HS-5 (cell line): ENCODE measurements around the gene GPAT3.
"Not testable (repeated sequence)": the region's sequence is repeated elsewhere in the genome, so short reads cannot be mapped to it uniquely, and the experiment has no call there.

Source experiments
- DNase-seq: peaks from one replicate; pipeline ENCODE4 v3.0.0-alpha.2; 2012; ENCODE audit warnings: low read depth

GPAT3 gene

DNA sequence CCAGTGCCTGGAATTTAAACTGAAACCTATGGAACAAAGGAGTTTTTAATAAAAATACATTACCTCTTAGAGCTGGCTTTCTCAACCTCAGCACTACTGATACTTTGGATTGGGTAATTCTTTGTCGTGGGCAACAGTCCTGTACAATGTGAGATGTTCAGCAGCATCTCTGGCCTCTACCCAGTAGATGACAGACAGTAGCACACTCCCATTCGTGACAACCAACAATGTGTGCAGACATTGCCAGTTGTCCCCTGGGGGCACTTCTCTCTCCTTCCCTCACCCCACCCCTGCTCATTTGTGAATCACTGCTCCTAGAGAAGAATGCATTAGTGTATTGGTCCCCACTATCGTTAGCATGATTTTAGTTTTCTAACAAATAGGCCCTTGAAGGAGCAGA, 16.2 kb downstream of the GPAT3 start:
- DNase-seq, result no peak

DNA sequence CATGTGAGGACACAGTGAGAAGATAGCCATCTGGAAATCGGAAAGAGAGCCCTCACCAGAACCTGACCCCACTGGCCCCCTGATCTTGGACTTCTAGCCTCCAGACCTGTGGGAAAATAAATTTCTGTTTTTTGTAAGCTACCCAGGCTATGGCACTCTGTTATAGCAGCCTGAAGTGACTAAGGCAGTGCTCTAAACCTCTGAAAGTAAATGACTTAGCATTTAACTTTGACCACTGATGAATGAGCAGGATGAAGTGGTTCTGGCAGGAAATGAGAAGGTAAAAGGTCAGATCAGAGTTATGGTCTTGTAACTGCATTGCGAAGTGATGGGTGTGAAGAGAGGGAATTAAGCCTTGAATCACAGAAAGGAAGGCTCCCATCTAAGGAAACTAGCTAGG, 17.0 kb downstream of the GPAT3 start:
- peak; percentile 59 for DNase-seq

DNA sequence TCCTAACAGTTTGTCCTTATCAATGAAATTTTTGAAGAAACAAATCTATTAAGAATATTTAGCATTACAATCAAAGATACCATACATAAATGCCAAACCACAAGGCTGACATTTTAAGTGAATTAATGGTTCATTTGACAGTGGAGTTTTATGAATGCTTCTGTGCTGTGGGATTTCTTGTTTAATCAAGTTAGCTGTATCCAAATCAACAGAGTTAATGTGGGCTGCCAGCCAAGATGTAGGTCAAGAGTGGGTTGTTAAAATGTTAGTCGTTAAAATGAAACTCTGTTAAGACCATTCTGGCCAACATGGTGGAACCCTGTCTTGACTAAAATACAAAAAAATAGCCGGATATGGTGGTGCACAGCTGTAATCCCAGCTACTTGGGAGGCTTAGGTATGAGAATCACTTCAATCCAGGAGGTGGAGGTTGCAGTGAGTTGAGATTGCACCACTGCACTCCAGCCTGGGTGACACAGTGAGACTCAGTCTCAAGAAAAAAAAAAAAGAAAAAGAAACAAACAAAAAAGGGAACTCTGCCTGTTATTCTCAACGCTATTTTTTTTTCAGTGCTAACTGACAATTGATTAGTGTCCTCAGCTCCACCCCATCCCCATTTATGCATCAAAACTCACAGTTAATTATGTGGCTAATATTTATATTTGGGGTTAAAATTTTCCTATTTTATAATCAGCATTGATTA, 20.2 kb downstream of the GPAT3 start:
- no peak for DNase-seq

DNA sequence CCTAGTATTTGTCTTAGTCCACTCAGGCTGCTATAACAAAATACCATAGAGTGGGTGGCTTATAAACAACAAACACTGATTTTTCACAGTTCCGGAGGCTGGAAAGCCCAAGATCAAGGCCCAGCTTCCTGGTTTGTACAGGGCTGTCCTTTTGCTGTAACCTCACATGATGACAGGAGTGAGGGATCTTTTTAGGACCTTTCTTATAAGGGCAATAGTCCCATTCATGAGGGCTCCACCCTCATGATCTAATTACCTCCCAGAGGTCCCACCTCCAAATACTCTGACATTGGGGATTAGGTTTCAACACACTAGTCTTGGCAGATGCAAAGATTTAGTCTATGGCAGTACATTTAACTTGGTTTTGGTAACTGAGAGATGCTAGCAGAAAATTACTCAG, 20.9 kb downstream of the GPAT3 start:
- DNase-seq, result no peak

DNA sequence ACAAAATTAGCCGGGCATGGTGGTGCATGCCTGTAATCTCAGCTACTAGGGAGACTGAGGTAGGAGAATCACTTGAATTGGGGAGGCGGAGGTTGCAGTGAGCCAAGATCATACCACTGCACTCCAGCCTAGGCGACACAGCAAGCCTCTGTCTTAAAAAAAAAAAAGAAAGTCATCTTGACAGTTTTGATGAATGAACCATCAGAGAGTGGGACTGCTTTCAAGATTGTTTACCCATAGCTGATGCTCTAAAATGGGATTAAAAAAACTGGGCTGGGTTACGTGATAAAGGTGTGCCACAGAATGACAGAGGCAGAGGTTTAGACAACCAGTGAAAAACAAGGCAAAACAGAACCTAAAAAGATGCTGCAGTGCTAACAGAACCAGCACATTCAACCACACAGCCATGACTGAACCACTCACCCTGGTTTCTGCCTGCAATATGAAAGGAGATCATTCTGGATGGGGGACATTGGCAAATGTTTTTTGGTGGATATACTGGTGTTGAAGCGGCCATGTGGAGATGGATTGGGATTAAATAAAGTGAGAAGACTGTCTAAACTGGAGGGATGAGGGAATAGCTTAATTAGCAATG, 22.2 kb downstream of the GPAT3 start:
- no peak for DNase-seq

DNA sequence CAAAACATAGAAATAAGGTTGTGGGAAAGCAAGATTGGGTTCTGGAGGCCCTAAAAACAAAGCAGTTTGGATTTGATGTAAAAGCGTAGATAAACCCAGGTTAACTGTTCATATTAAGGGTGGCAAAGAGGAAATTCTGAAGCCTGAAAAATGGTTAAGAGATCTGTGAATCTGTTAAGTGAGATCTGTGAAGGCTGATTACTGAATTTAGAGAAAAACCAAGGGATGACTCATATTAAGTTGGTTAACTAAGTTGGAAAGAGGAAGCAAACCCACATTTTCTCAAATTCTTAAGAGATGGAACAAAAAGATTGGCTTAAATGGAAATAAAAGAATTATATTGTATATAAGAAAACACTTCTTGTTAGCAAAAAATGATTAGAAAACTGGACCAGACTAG, 22.8 kb downstream of the GPAT3 start:
- DNase-seq, result no peak

DNA sequence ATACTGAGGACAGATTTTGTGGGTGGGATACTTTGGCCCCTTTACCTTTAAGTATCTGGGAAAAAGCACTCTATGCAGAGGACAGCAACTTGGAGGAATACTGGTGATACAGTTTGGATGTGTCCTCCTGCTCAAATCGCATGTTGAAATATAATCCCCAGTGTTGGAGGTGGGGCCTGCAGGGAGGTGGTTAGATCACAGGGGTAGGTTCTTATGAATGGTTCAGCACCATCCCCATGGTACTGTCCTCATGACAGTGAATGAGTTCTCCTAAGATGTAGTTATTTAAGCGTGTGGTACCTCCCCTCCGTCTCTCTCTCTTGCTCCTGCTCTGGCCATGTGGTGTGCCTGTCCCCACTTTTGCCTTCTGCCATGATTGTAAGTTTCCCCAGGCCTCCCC, 24.6 kb downstream of the GPAT3 start:
- DNase-seq, result no peak

DNA sequence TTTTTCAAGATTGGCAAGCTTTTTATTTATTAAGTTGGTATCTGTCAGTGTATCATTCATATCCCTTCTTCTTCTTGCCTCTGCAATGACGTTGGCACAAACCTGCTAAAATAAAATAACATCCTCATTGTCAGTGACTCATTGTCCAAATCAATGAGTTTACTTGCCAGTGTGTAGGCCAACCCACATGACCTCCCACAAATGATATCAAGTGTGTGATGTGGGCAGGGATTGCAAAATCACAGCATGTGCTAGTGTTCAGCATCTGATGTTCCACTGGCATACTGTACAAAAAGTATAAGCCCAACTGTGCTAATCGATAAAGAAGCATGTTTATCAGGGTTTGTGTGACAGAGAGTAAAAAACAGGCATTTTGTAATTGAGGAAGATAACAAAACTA, 25.5 kb downstream of the GPAT3 start:
- DNase-seq, result peak; percentile 56

DNA sequence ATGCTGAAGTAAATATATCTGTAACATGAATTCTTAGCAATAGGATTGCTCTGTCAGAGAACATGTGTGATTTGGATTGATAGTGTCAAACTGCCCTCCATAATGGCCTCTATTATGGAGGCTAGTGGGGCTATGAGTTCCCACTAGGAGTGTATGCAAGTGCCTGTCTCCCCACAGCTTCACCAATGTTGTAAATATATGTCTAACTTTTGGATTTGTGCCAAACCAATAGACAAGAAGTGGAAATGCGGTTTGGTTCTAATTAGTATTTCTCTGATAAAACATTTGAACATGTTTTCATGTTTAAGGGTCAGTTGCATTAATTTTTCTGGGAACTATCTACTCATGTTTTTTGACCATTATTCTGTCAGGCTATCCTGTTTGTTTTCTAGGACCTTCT, 28.1 kb downstream of the GPAT3 start:
- no peak for DNase-seq

DNA sequence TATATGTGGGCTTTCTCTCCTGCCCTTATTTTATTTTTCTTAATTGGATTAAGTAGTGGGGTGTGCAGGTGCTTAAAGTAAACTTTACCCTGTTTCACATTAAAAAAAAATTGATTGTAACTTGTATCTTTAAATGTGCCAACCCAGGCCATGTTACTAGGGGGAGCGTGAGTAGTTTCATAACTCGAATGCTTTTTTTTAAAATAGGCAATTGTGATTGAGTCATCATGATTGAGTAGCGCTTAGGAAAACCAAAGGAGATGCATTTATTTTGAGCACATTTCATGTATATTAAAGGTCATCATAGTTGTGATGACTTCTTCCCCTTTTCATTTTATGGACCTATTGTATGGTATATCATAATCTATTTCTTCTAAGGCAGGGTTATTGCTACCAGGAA, 32.2 kb downstream of the GPAT3 start:
- no peak for DNase-seq

DNA sequence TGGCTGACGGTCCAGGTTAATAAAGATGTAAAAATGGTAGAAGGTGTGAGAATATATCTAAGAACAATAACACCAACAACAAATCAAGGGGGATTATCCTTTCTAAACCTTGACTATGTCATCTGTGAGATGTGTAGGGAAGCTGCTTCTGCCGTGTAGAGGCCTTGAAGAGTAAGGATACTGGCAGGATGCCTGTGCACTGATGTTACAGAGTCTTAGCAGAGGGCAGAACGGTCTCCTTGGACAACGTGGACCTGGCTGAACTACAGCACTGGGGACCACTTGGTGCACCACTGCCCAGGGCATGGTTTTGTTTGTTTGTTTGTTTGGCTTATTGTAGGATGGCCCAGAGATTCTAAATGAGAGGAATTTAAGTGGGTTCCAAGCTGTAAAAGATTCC, 33.5 kb downstream of the GPAT3 start:
- no peak for DNase-seq

DNA sequence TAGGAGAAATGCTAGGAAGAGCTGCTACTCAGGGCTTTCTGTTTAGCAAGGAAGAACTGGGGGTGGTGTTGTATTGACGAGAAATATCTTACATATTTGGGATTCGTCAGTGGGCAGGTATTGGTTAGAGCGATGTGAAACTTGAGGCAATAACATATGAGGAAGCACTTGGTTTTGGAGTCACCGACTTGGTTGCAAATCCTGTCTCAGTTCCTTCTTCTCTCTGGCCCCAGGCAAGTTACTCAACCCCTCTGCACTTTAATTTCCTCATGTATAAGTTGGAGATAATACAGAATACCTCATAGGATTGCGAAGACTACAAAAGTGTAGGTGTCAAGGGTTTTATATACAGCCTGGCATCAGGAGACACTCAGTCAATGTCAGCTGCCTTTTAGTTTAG, 34.1 kb downstream of the GPAT3 start:
- no peak for DNase-seq

DNA sequence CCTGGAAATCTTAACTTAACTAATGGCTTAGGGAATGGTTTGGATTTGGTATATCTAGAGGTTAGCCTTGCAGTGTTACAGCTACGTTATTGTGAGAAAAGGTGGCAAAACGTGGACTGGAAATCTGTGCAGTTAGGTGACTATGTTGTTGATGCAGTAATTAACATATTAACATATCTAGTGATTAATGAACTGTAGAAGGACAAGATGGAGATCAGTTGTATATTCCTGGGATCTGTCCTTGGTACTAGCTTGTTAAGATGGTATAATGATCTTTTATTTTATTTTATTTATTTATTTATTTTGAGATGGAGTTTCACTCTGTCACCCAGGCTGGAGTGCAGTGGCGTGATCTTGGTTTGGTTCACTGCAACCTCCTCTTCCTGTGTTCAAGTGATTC, 36.9 kb downstream of the GPAT3 start:
- DNase-seq, result no peak

DNA sequence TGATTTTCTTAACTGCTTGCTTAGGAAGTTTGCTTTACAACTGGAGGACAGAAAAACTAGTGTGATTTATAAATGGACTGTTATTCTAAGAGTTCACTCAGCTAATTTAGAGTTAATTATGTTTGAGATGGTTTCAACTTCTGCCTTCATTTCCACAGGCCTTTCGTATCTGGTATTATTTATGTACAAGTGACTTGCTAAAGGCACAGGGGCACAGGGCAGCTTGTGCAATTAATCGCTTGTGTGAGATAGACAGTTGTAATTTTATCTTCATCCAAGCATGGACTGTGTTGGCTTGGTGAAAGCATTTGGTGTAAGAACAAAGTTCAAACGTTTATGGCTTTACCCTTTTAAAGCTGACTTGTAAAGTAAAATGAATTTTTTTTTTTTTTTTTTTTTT, 38.3 kb downstream of the GPAT3 start:
- DNase-seq, result no peak

DNA sequence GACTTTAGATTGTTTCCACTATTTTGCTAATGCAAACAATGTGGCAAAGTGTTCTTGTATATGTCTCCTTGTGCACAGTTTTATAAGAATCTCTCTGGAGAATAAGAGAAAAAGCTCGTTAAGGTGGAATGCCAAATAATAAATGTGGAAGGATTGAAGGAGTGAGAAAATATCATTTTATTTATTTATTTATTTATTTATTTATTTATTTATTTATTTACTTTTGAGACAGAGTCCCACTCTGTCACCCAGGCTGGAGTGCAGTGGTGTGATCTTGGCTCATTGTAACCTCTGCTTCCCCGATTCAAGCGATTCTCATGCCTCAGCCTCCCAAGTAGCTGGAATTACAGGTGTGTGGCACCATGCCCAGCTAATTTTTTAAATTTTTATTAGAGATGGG, 40.3 kb downstream of the GPAT3 start:
- not testable (repeated sequence) for DNase-seq

DNA sequence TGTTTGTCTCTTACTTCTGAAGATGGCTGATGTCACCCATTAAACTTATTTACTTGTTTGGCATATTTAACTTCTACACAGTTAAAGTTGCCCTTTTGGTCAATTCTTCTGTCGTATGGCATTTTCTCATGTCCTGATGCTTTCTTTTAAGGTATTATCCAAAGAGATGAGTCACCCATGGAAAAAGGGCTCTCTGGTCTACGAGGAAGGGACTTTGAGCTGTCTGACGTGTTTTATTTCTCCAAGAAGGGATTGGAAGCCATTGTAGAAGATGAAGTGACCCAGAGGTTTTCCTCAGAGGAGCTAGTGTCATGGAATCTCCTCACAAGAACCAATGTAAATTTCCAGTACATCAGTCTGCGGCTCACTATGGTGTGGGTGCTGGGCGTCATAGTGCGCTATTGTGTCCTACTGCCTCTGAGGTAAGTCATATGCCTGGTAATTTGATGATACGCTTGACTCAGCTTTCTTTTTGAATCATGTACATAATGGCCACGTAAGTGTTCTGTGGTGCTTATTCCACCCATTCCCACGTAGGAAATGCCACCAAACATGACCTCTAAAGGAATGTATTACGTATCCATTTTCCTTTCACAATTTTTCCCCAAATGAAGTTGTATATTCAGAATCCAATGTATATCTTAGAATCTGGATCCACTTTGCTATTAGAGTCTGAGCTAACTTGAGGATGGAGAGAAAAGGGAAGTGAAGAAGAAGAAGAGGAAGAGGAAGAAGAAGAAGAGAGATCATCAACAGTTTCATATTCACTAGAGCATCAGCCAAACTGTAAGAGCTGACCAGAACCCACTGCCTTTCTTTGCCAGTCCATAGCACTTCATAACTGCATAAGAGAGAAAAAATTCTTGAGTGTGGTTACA, 45.7 kb downstream of the GPAT3 start:
- no peak for DNase-seq

DNA sequence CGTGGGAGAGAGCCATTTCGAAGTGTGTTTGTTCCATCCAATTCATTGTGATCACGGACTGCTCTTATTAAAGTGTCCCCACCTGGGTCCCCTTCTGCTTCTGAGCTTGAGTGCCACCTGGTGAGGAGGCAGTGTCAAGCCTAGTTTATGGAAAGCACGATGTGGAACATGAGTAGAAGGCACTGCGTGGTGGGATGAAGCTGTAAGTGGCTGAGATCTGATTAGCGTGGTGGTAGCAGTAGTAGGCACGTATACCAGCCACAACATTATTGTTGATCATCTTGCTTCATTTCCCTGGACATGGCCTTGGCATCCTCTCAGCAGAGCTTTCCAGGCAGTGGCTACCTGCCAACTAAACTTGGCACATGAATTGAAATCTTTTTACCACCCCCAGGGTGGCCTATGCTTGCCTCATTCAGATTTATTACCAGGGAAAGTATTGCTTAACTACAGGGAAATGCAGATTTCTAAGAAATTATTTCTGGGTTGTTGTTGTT, 46.4 kb downstream of the GPAT3 start:
- DNase-seq, result no peak

DNA sequence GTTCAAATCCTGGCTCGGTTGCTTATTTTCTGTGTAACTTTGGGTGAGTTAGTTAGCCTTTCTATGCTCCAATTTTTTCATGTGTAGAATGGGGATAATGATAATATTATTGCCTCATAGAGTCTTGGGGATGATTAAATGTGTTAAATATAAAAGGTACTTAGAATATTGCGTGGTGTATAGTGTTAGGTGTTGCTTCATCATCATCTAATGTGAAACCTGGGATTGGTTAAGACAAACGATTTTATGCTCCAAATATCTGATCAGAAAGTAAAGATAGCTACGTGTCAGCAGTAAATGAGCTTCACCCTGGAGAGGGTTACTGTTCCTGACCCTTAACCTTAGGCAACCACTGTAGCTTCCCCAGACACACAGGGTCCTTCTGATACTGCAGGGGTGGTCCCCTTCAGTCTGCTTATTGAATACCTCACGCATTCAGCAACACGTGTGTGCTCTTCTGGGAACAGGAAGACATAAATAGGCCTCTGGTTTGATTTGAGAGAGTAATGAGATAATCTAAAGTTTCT, 50.1 kb downstream of the GPAT3 start:
- no peak for DNase-seq

DNA sequence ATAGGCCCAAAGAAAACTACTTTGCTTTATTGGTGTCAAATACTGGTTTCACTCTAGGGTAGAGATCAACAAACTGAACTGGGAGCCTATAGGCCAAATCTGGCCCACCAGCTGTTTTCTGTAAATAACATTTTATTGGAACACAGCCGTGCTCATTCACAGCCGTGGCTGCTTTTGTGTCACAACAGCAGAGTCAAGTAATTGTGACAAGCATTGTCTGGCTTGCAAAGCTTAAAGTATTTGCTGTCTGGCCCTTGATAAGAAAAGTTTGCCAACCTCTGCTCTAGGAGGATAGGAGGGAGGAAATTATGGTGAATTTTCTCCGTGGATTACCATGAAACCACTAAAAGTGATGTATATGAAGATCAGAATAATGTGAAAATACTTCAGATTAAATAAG, 53.4 kb downstream of the GPAT3 start:
- no peak for DNase-seq

DNA sequence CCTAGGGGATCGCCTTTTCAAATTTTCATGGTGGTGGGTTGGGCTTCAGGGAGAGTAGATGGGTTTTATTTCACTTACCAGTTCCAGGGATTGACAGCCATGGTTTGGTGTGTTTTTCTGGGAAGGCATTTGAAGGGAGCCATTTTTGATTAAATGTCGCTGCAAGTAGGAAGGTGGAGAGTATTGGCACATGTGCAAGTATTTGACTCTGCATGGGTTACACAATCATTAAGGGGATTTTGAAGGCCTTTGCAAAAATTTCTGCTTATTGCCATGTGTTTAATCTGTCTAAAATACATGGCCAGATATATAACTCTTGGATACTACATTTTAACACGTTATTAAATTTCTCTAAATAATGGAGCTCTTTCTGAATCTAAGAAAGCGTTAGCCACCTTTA, 55.1 kb downstream of the GPAT3 start:
- no peak for DNase-seq

DNA sequence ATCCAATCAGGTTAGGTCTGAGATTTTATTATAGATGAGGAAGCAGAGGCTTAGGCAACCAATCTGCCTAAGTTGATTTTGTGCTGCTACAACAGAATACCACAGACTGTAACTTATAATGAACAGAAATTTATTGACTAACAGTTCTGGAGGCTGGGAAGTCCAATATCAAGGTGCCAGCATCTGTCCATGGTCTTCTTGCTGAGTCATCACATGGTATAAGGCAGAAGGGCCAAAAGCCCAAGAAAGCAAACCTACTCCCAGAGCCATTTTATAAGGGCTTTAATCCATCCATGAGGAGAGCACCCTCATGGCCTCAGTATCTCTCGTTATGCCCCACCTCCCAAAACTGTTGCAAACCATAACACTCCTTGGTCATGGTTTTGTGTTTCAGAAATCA, 55.8 kb downstream of the GPAT3 start:
- no peak for DNase-seq

DNA sequence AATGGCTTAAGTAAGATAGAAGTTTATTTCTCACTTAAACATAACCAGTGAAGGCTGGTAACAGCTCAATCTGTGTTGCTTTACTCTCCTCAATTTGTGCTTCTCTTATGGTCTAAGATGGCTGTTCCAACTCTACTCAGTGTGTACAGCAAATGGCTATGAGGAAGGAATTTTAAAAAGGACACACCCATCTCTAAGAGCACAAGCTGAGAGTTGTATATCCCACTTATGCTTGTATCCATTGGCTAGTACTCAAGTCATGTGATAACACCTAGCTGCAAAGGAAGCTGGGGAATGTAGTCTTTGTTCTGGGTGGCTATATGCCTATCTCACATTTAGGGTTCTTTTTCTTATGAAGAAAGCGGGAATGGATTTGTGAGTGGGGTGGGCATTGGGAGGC, 63.3 kb downstream of the GPAT3 start:
- peak; percentile 14 for DNase-seq

DNA sequence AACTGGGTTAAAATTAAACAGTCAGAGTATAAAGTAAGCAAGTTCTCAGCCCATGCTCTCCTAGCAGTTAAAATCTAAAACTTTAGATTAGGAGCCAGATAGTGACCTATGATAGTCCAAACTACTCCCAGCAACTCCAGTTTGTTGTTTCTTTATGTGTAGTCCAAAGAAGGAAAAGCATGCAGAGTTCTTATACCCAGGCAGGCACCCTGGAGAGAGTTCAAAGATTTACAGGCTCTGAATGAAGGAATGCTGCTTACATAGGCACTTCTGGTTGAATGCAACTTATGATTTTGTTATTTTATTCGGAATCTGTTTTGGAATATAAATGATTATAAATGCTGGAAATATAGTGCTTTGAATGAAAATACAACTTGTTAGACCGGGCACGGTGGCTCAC, 67.2 kb downstream of the GPAT3 start:
- DNase-seq, result no peak
